Activated naive CD8-positive, alpha-beta T cell treated with anti-CD3 and anti-CD28 coated beads, Interleukin-2, amount 50 U/mL, for 24 hours (primary cell): ENCODE results near the gene RSAD2.
A peak's percentile ranks its signal among the peaks of the same experiment; 100 is the strongest.
"Not testable (repeated sequence)": the region's sequence is repeated elsewhere in the genome, so short reads cannot be mapped to it uniquely, and the experiment has no call there.

ENCODE experiments used
- ATAC-seq: fragments of 150-1000 bp; cut with Tn5 transposase; one replicate; pipeline ENCODE4 v1.10.0; 2021
- DNase-seq: peaks from one replicate; pipeline ENCODE4 v3.0.0; 2021
- H3K27ac Mint-ChIP-seq: one replicate; pipeline ENCODE4 v1.8.0; 2021; ENCODE audit warnings: mild to moderate bottlenecking, mixed read lengths
- H3K27me3 Mint-ChIP-seq: one replicate; pipeline ENCODE4 v1.8.0; 2021; ENCODE audit warnings: mixed read lengths
- H3K36me3 Mint-ChIP-seq: one replicate; pipeline ENCODE4 v1.8.0; 2021; ENCODE audit warnings: low read depth, mixed read lengths
- H3K4me1 Mint-ChIP-seq: one replicate; pipeline ENCODE4 v1.8.0; 2021; ENCODE audit warnings: mixed read lengths
- H3K4me3 Mint-ChIP-seq: one replicate; pipeline ENCODE4 v1.8.0; 2021; ENCODE audit warnings: mild to moderate bottlenecking, moderate library complexity, mixed read lengths
- H3K9me3 Mint-ChIP-seq: one replicate; pipeline ENCODE4 v1.8.0; 2021; ENCODE audit warnings: mixed read lengths

The RSAD2 gene

GRCh38 chr2:6933911-6934310 is 56.3 kb downstream of the RSAD2 start:
- no peak overlapping the region for H3K27ac Mint-ChIP-seq
- H3K27me3 Mint-ChIP-seq: no peaks in the 10 kb centered on the region
- H3K9me3 Mint-ChIP-seq: no peaks in the 10 kb centered on the region
- H3K4me3 Mint-ChIP-seq: no peak overlapping the region
- DNase-seq (no peak), ATAC-seq (no peak)
- peaks cover 50% of the 10 kb centered on the region for H3K4me1 Mint-ChIP-seq
- H3K36me3 Mint-ChIP-seq: peaks cover 12% of the 10 kb centered on the region

GRCh38 chr2:6934345-6934744 is 56.8 kb downstream of the RSAD2 start:
- no peak overlapping the region for H3K4me3 Mint-ChIP-seq
- H3K27ac Mint-ChIP-seq: no peak overlapping the region
- ATAC-seq: no peak
- H3K9me3 Mint-ChIP-seq: no peaks in the 10 kb centered on the region
- no peaks in the 10 kb centered on the region for H3K27me3 Mint-ChIP-seq
- no peak for DNase-seq
- H3K4me1 Mint-ChIP-seq: peaks cover 48% of the 10 kb centered on the region
- peaks cover 10% of the 10 kb centered on the region for H3K36me3 Mint-ChIP-seq

DNA sequence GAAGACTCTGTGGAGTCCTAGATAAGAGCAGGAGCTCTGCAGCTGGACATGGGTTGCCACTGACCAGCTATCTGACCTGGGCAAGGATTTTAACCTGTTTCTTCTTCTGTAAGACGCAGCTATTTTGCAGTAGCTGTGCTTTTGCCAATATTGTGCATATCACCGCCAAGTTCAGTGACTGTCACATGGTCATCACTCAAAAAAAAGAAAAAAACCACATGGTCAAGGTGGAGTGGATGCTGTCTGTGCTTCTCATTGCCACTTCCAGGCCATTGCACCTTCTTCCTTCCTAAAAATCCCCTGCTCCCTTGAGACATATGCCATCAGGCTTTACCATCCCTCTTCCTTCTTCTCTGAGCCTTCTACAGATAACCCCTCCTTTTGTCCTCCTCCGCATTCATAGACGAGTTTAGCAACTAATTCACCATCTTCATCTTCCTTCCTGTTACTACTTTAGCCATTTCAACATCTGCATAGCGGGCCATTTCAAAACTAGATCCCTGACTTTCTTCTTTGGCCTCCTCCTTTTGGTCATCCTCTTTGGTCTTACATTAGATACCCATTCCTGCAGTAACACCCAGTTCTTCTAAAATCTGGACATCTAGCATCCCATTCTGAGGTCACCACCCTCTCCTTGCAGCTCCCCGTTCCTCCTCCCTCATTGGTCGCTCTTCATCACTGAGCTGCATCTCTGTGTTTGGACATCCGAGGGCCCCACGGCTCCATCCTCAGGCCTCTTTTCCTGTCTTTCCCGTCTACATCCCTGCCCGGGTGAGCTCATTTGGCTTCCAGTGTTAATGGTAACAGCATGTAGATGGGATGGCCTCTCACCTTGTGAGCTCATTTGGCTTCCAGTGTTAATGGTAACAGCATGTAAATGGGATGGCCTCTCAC is 57.4 kb downstream of the RSAD2 start:
- Mint-ChIP-seq H3K27ac (peak overlapping the region; percentile 1), H3K4me3 (no peak overlapping the region), H3K9me3 (no peaks in the 10 kb centered on the region), H3K36me3 (peaks cover 8% of the 10 kb centered on the region), H3K4me1 (peaks cover 42% of the 10 kb centered on the region), H3K27me3 (no peaks in the 10 kb centered on the region)
- ATAC-seq: no peak
- DNase-seq: no peak

DNA sequence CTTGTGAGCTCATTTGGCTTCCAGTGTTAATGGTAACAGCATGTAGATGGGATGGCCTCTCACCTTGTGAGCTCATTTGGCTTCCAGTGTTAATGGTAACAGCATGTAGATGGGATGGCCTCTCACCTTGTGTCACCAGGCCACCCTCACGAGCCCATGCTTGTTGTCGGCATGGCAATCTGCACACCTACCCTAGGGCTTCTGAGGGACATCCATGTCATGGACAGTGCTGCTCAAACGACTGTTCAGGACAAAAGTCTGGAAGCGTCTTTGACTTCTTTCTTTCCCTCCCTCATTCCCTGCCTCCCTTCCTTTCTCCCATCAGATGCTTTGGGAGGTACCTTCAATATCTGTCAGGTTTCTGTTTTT is 58.1 kb downstream of the RSAD2 start:
- not testable (repeated sequence) for DNase-seq, H3K27ac Mint-ChIP-seq, H3K4me3 Mint-ChIP-seq

GRCh38 chr2:6937157-6937556 is 59.6 kb downstream of the RSAD2 start:
- ATAC-seq (no peak), DNase-seq (no peak)
- Mint-ChIP-seq H3K27me3 (no peaks in the 10 kb centered on the region), H3K4me3 (no peak overlapping the region), H3K9me3 (no peaks in the 10 kb centered on the region), H3K27ac (no peak overlapping the region), H3K4me1 (peaks cover 37% of the 10 kb centered on the region), H3K36me3 (peaks cover 7% of the 10 kb centered on the region)

More for the DNA sequence above, 58.1 kb downstream of the RSAD2 start:
- H3K9me3 Mint-ChIP-seq, ATAC-seq, H3K36me3 Mint-ChIP-seq, H3K27me3 Mint-ChIP-seq: not testable (repeated sequence)
- peaks cover 40% of the 10 kb centered on the region for H3K4me1 Mint-ChIP-seq

GRCh38 chr2:6937582-6937981 is 60.0 kb downstream of the RSAD2 start:
- no peak overlapping the region for H3K4me3 Mint-ChIP-seq
- ATAC-seq: no peak

GRCh38 chr2:6939071-6939470 is 61.5 kb downstream of the RSAD2 start:
- H3K36me3 Mint-ChIP-seq: peaks cover 20% of the 10 kb centered on the region
- H3K4me3 Mint-ChIP-seq: no peak overlapping the region
- DNase-seq (no peak), ATAC-seq (no peak)
- no peaks in the 10 kb centered on the region for H3K27me3 Mint-ChIP-seq
- H3K27ac Mint-ChIP-seq: no peak overlapping the region
- H3K4me1 Mint-ChIP-seq: peaks cover 40% of the 10 kb centered on the region
- no peaks in the 10 kb centered on the region for H3K9me3 Mint-ChIP-seq

More at GRCh38 chr2:6937582-6937981, 60.0 kb downstream of the RSAD2 start:
- H3K27me3 Mint-ChIP-seq: no peaks in the 10 kb centered on the region
- DNase-seq: no peak
- H3K4me1 Mint-ChIP-seq: peaks cover 37% of the 10 kb centered on the region
- no peak overlapping the region for H3K27ac Mint-ChIP-seq
- H3K9me3 Mint-ChIP-seq: no peaks in the 10 kb centered on the region
- peaks cover 10% of the 10 kb centered on the region for H3K36me3 Mint-ChIP-seq

GRCh38 chr2:6940820-6941219 is 63.2 kb downstream of the RSAD2 start:
- H3K36me3 Mint-ChIP-seq: peaks cover 28% of the 10 kb centered on the region
- H3K27ac Mint-ChIP-seq: no peak overlapping the region
- no peak overlapping the region for H3K4me3 Mint-ChIP-seq
- ATAC-seq (no peak), DNase-seq (no peak)
- no peaks in the 10 kb centered on the region for H3K9me3 Mint-ChIP-seq
- peaks cover 42% of the 10 kb centered on the region for H3K4me1 Mint-ChIP-seq
- no peaks in the 10 kb centered on the region for H3K27me3 Mint-ChIP-seq

DNA sequence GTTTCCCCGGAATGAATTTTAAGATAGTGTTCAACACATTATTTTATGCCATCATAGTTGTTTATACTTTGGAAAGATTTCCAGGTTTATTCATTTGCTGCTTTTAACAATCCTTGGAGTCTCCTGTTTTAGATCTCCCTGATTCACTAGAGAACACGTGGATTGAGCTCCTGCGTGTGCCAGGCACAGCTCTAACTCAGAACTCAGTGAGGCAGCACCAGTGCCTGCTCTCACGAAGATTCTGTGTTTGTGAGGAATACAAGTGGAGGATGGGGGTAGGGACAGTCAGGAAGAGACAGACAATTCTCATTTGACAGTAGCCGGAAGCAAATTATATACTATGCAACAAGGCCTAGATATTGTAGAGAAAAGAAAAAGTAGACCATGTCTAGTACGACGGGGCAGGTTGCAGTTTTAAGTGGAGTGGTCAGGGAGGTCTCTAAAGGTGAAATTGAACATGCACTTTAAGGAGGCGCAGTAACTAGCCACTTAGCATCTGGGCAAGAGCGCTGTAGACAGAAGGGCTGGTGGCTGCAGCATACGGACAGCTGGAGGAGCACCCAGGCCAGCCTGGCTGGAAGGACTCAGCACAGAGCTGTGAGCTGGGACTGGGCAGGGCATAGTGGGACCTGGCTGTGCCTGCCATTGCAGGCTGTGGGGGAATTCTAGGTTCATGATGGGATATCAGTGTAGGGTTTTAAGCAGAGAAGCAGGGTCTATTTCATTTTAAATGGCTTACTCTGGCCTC is 63.9 kb downstream of the RSAD2 start:
- H3K4me3 Mint-ChIP-seq: no peak overlapping the region
- DNase-seq (no peak), ATAC-seq (no peak)
- peaks cover 42% of the 10 kb centered on the region for H3K4me1 Mint-ChIP-seq
- peaks cover 28% of the 10 kb centered on the region for H3K36me3 Mint-ChIP-seq
- no peaks in the 10 kb centered on the region for H3K27me3 Mint-ChIP-seq
- H3K9me3 Mint-ChIP-seq: no peaks in the 10 kb centered on the region
- no peak overlapping the region for H3K27ac Mint-ChIP-seq

- Mint-ChIP-seq H3K4me3 (no peak overlapping the region), H3K27ac (no peak overlapping the region), H3K27me3 (no peaks in the 10 kb centered on the region), H3K4me1 (peaks cover 45% of the 10 kb centered on the region), H3K36me3 (peaks cover 30% of the 10 kb centered on the region), H3K9me3 (no peaks in the 10 kb centered on the region)
- no peak for ATAC-seq
- DNase-seq: no peak
Observed at GRCh38 chr2:6942848-6943247, 65.3 kb downstream of the RSAD2 start.

DNA sequence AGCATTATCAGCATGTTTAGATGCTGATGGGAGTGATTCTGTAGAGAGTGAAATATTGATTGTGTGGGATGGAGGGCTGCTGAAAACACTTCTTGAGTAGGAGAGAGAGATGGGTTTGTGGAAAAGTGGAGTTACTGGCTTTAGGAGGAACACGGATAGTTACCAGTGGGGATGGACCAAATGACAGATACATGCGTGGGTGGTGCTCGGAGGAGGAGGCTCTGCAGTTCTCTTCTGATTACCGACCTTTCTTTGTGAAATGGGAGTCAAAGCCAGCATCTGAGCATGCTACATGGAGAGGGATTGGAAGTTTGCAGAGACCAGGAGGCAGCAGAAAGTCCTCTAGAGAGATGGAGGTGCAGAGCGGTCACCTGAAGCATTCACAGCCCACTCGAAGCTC is 65.9 kb downstream of the RSAD2 start:
- ATAC-seq (no peak), DNase-seq (no peak)
- peaks cover 46% of the 10 kb centered on the region for H3K4me1 Mint-ChIP-seq
- H3K36me3 Mint-ChIP-seq: peaks cover 34% of the 10 kb centered on the region
- no peak overlapping the region for H3K27ac Mint-ChIP-seq
- no peaks in the 10 kb centered on the region for H3K9me3 Mint-ChIP-seq
- H3K27me3 Mint-ChIP-seq: no peaks in the 10 kb centered on the region
- H3K4me3 Mint-ChIP-seq: no peak overlapping the region

- H3K4me1 Mint-ChIP-seq: peaks cover 46% of the 10 kb centered on the region
- no peaks in the 10 kb centered on the region for H3K9me3 Mint-ChIP-seq
- H3K36me3 Mint-ChIP-seq: peaks cover 36% of the 10 kb centered on the region
- ATAC-seq (no peak), DNase-seq (no peak)
- H3K27me3 Mint-ChIP-seq: no peaks in the 10 kb centered on the region
- no peak overlapping the region for H3K4me3 Mint-ChIP-seq
- no peak overlapping the region for H3K27ac Mint-ChIP-seq
Observed at GRCh38 chr2:6943971-6944370, 66.4 kb downstream of the RSAD2 start.

GRCh38 chr2:6944555-6944954 is 67.0 kb downstream of the RSAD2 start:
- Mint-ChIP-seq H3K27me3 (no peaks in the 10 kb centered on the region), H3K36me3 (peaks cover 36% of the 10 kb centered on the region), H3K9me3 (no peaks in the 10 kb centered on the region), H3K4me1 (peaks cover 43% of the 10 kb centered on the region), H3K27ac (no peak overlapping the region), H3K4me3 (no peak overlapping the region)
- no peak for DNase-seq
- ATAC-seq: no peak

- no peak for DNase-seq
- Mint-ChIP-seq H3K4me1 (peaks cover 43% of the 10 kb centered on the region), H3K36me3 (peaks cover 36% of the 10 kb centered on the region)
Observed at GRCh38 chr2:6945087-6945813, 67.7 kb downstream of the RSAD2 start.

More at GRCh38 chr2:6945087-6945813, 67.7 kb downstream of the RSAD2 start:
- H3K27me3 Mint-ChIP-seq: no peaks in the 10 kb centered on the region
- peak overlapping the region; percentile 50 for H3K27ac Mint-ChIP-seq
- ATAC-seq: no peak
- no peaks in the 10 kb centered on the region for H3K9me3 Mint-ChIP-seq
- no peak overlapping the region for H3K4me3 Mint-ChIP-seq
